Spleen (tissue), 7 donors: ENCODE data around the gene GRIN1.

ENCODE experiments used
- CTCF ChIP-seq, 11 experiments: fragments of 200-600 bp in 7 of 11; fragments of 450-650 bp in 4 of 11; sonication (generic) in 4 of 11; IDR thresholded peaks in 8 of 11; conservative IDR thresholded peaks in 3 of 11; 1 replicate in 7 of 11; 2 replicates in 4 of 11; pipeline versions ENCODE4 v1.4.0 to v1.8.0; 2016 to 2021; ENCODE audit warnings: antibody characterized with exemption in 11 of 11, inconsistent platforms in 4 of 11, mild to moderate bottlenecking in 1 of 11
- POLR2A ChIP-seq, 3 donors: fragments of 450-650 bp; IDR thresholded peaks; one replicate each; pipeline ENCODE4 v1.5.1; 2017; ENCODE audit warnings: antibody characterized with exemption in 3 of 3, mild to moderate bottlenecking in 1 of 3
- donor health status: DM: no; HTN: no; CAD: no; lungs with moderate emphysema.
- donor health status: DM: no; HTN: no; CAD: no.
- donor health status: DM: no; HTN: no; CAD: no.

GRCh38 chr9:137206602-137207001 lies 67.6 kb downstream of the GRIN1 start:
- TF ChIP-seq POLR2A (IDR thresholded peaks at IDR 0.05) (no peak), CTCF (IDR thresholded peaks at IDR 0.05 in 8 of 11, conservative IDR thresholded peaks at IDR 0.05 in 3 of 11) (no peak)
